ENCODE data around the gene LASP1.

DNA sequence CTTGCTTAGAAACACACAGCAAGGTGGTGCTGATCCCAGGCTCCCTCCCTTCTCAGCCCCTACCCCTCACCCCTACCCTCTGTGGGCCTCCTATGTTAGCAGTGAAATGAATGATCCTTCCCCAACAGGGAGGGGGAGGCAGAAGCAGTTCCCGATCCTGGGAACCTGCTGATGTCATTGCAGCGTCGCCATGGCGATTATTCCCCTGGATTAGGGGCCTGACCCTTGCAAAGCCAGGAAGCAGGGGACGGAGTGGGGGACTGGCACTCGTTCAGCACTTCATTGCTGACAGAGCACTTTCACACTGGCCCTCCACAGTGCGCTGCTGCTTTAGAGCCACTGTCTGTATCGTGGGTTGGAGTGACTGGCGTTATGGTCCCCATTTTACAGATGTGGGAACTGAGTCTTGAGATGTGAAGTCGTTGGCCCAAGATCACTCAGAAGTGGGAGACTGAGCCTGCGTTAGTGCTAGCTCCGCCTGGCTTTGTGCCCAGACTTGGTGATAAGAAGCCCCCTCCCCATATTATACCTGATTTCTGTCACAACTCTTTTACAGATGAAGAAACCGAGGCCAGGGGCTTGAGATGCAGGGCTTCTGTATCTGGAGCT is 26.6 kb downstream of the LASP1 start:
- TF ChIP-seq CTCF (IDR thresholded peaks at IDR 0.05): no peak
- no peak for TF ChIP-seq POLR2A (IDR thresholded peaks at IDR 0.05)
- no peak for TF ChIP-seq EP300 (IDR thresholded peaks at IDR 0.05)
